ENCODE measurements around the gene AGPAT3. TPM values are rescaled to one million over a fixed set of nuclear protein-coding genes. Genes with fewer than 3 reads are reported as not detected.

AGPAT3 gene
- total RNA-seq, 1 donor from 2014 or later: 93.4 TPM

DNA sequence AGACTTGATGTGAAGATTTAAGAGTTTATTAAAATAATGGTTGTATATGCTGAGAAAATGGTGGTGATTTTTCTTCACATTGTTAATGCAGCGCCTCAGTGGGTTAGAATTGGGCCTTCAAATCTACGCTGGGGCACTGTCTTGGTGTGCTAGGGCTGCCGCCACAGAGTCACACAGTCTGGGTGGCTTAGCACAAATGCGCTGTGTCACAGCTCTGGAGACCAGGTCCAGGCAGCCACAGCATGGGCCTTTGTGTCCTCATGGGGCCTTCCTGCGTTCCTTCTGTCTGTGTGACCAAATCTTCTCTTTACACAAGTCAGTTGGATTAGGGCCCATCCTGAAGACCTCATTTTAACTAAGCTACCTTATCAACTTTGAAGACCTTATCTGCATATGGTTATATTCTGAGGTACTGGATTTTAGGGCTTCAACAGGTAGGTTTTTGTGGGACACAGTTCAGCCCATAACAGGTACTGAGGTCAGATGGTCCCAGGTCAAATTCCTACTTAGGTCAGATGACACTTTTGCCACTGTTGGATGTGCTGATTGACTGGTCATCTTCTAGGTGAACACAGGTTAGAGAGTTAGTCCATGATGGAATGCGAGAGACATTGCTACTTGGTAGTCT, 164.6 kb downstream of the AGPAT3 start:
- intact Hi-C loops (cut with DNase I): no loop called here
- no peak for DNase-seq (ENCODE audit: missing footprints)
- ATAC-seq: no peak

- intact Hi-C loops (cut with DNase I): no loop called here
- ATAC-seq (no peak), DNase-seq (ENCODE audit: missing footprints) (no peak)
These were observed 170.2 kb downstream of the AGPAT3 start for GRCh38 chr21:44035244-44035643.

Other genes with a start within 250 kb of the AGPAT3 start
- gene HSF2BP, start 205.7 kb upstream of the AGPAT3 start, total RNA-seq: not detected
- gene RRP1B, start 205.7 kb upstream of the AGPAT3 start, total RNA-seq: 9.5 TPM
- 105 TPM for gene PDXK, start 146.1 kb upstream of the AGPAT3 start, total RNA-seq
- gene CSTB, start 88.9 kb upstream of the AGPAT3 start, total RNA-seq: 44.1 TPM
- gene RRP1, start 75.6 kb upstream of the AGPAT3 start, total RNA-seq: 10.1 TPM
- 20.3 TPM for gene TRAPPC10, start 147.1 kb downstream of the AGPAT3 start, total RNA-seq
- 8.1 TPM for gene PWP2, start 242.2 kb downstream of the AGPAT3 start, total RNA-seq

Data from Right ventricle myocardium inferior (tissue), 1 donor.